ENCODE results near the gene WNT7B. TPM values are rescaled to one million over a fixed set of nuclear protein-coding genes. Genes with fewer than 3 reads are reported as not detected.

WNT7B gene
- polyA plus RNA-seq, 1 of the 3 experiments (the other 2 are of a cell fraction): 0.13 TPM

- TF ChIP-seq POLR2AphosphoS5 (IDR thresholded peaks at IDR 0.05; ENCODE audit: low read depth, low read length) (no peak), YY1 (IDR thresholded peaks at IDR 0.05; ENCODE audit: low read depth) (no peak), FOSL2 (IDR thresholded peaks at IDR 0.05; ENCODE audit: borderline replicate concordance, low read depth) (no peak), NRF1 (IDR thresholded peaks at IDR 0.05; ENCODE audit: low read depth, low read length) (no peak), TEAD4 (IDR thresholded peaks at IDR 0.05; ENCODE audit: borderline replicate concordance, insufficient read depth) (no peak), NFIC (IDR thresholded peaks at IDR 0.05; ENCODE audit: borderline replicate concordance) (no peak), EP300 (IDR thresholded peaks at IDR 0.05; ENCODE audit: borderline replicate concordance in 1 of 2, low read depth in 1 of 2, low read length in 1 of 2) (no peak), CHD2 (IDR thresholded peaks at IDR 0.05; ENCODE audit: low read length, partially characterized antibody) (no peak), FOXM1 (IDR thresholded peaks at IDR 0.05; ENCODE audit: low read depth) (no peak), ELF1 (IDR thresholded peaks at IDR 0.05) (no peak), EZH2phosphoT487 (IDR thresholded peaks at IDR 0.05; ENCODE audit: borderline replicate concordance, low read depth) (no peak), RFX5 (IDR thresholded peaks at IDR 0.05; ENCODE audit: low read length) (no peak)
- TF ChIP-seq, protein P1, sequence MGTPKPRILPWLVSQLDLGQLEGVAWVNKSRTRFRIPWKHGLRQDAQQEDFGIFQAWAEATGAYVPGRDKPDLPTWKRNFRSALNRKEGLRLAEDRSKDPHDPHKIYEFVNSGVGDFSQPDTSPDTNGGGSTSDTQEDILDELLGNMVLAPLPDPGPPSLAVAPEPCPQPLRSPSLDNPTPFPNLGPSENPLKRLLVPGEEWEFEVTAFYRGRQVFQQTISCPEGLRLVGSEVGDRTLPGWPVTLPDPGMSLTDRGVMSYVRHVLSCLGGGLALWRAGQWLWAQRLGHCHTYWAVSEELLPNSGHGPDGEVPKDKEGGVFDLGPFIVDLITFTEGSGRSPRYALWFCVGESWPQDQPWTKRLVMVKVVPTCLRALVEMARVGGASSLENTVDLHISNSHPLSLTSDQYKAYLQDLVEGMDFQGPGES (IDR thresholded peaks at IDR 0.05; ENCODE audit: low read depth, low read length): no peak
- TF ChIP-seq, protein P2, sequence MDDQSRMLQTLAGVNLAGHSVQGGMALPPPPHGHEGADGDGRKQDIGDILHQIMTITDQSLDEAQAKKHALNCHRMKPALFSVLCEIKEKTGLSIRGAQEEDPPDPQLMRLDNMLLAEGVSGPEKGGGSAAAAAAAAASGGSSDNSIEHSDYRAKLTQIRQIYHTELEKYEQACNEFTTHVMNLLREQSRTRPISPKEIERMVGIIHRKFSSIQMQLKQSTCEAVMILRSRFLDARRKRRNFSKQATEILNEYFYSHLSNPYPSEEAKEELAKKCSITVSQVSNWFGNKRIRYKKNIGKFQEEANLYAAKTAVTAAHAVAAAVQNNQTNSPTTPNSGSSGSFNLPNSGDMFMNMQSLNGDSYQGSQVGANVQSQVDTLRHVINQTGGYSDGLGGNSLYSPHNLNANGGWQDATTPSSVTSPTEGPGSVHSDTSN (IDR thresholded peaks at IDR 0.05): no peak
Observed at GRCh38 chr22:45993143-45993692, 16.3 kb upstream of the WNT7B start (continued).

DNA sequence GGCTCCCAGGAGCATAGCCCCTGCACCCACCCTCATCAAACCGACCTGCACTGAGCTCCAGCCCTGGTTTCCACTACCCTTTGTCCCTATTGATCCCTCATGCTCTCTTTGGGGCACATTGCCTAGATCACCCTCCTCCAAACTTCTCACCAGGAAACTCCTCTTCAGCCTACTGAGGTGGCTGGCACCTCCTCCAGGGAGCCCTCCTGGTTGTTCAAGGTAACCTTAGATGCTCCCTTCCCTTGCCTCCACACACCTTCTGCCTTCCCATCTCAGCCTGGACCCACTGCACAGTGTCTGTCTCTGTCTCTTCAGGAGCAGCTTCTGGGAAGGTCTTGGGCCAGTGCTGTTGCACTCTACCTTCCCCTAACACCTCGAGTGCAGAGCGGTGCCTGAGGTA, 15.8 kb upstream of the WNT7B start:
- Histone ChIP-seq H3K36me3 (replicated peaks in 1 of 2; ENCODE audit: control insufficient read depth in 1 of 2, insufficient read depth in 2 of 2, low read length in 1 of 2) (no peaks in the 10 kb centered on the region), H3K9me2 (no peaks in the 10 kb centered on the region), H3K27me3 (ENCODE audit: insufficient read depth) (no peaks in the 10 kb centered on the region), H3K79me2 (ENCODE audit: insufficient read depth) (peaks cover 24% of the 10 kb centered on the region), H3K4me3 (ENCODE audit: low read depth in 2 of 2, low read length in 1 of 2) (no peak overlapping the region), H3K4me1 (ENCODE audit: control insufficient read depth in 1 of 2, insufficient read depth in 2 of 2, low read depth in 1 of 2, low read length in 1 of 2) (peaks cover 18 to 34% of the 10 kb centered on the region in 2 experiments; a peak in 3 of 4 replicates), H2AFZ (ENCODE audit: low read depth) (no peak overlapping the region), H3K9ac (no peak overlapping the region), H3F3A (replicated peaks; ENCODE audit: insufficient read depth) (peaks cover 11% of the 10 kb centered on the region), H4K20me1 (ENCODE audit: insufficient read depth) (no peaks in the 10 kb centered on the region), H3K9me3 (no peaks in the 10 kb centered on the region), H3K27ac (ENCODE audit: low read depth in 2 of 2, low read length in 1 of 2) (no peak overlapping the region), H3K4me2 (no peak overlapping the region)
- DNase-seq: no peak
- TF ChIP-seq SMC3 (IDR thresholded peaks at IDR 0.05; ENCODE audit: low read depth, low read length) (no peak), NRF1 (IDR thresholded peaks at IDR 0.05; ENCODE audit: low read depth, low read length) (no peak), RAD21 (IDR thresholded peaks at IDR 0.05; ENCODE audit: low read length) (no peak)
- TF ChIP-seq, protein P3, sequence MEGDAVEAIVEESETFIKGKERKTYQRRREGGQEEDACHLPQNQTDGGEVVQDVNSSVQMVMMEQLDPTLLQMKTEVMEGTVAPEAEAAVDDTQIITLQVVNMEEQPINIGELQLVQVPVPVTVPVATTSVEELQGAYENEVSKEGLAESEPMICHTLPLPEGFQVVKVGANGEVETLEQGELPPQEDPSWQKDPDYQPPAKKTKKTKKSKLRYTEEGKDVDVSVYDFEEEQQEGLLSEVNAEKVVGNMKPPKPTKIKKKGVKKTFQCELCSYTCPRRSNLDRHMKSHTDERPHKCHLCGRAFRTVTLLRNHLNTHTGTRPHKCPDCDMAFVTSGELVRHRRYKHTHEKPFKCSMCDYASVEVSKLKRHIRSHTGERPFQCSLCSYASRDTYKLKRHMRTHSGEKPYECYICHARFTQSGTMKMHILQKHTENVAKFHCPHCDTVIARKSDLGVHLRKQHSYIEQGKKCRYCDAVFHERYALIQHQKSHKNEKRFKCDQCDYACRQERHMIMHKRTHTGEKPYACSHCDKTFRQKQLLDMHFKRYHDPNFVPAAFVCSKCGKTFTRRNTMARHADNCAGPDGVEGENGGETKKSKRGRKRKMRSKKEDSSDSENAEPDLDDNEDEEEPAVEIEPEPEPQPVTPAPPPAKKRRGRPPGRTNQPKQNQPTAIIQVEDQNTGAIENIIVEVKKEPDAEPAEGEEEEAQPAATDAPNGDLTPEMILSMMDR (IDR thresholded peaks at IDR 0.05): no peak
- 96% methylated on average over 2 of the region's 3 CpGs for WGBS (ENCODE audit: low lambda C conversion rate)
- POLR2A ChIA-PET: no interaction called here
- CTCF ChIA-PET: interaction anchor here (1.7 kb wide), 1 partner anchor 13 kb away, joined by 8 read pairs; no protein-coding TSS in a partner anchor
